Chondrocyte (in vitro differentiated cells): ENCODE results near the gene FNDC11. TPM values are rescaled to one million over a fixed set of nuclear protein-coding genes. Genes with fewer than 3 reads are reported as not detected.

ENCODE experiments used
- DNase-seq: peaks from one replicate; pipeline ENCODE4 v3.0.0; 2021; ENCODE audit warnings: mixed read lengths, low spot score
- H3K27ac Mint-ChIP-seq: one replicate; pipeline ENCODE4 v1.8.0; 2021; ENCODE audit warnings: mild to moderate bottlenecking, moderate library complexity, mixed read lengths; ENCODE audit not compliant: unreplicated experiment
- H3K27me3 Mint-ChIP-seq: 2 replicates; pipeline ENCODE4 v1.8.0; 2021; ENCODE audit warnings: low read depth, mixed read lengths
- H3K36me3 Mint-ChIP-seq: 2 replicates; pipeline ENCODE4 v1.8.0; 2021; ENCODE audit warnings: low read depth, mixed read lengths
- H3K4me1 Mint-ChIP-seq: 2 replicates; pipeline ENCODE4 v1.8.0; 2021; ENCODE audit warnings: low read depth, mild to moderate bottlenecking, mixed read lengths
- H3K4me3 Mint-ChIP-seq: one replicate; pipeline ENCODE4 v1.8.0; 2021; ENCODE audit warnings: mild to moderate bottlenecking, moderate library complexity, mixed read lengths; ENCODE audit not compliant: unreplicated experiment
- H3K9me3 Mint-ChIP-seq: 2 replicates; pipeline ENCODE4 v1.8.0; 2021; ENCODE audit warnings: low read depth, mixed read lengths
- CTCF ChIP-seq: fragments of 200-600 bp; sonication (generic); IDR thresholded peaks from 2 replicates; pipeline ENCODE4 v1.5.0; 2021; ENCODE audit warnings: antibody characterized with exemption, mild to moderate bottlenecking, moderate library complexity
- total RNA-seq: library from RNA; stranded (reverse); gene quantifications from 3 replicates; pipeline ENCODE4 v1.2.1, GENCODE V29; 2021

The FNDC11 gene
- total RNA-seq, 1 donor from 2014 or later, result 0.25 TPM

- peaks cover 8% of the 10 kb centered on the region for H3K4me1 Mint-ChIP-seq
- no peaks in the 10 kb centered on the region for H3K36me3 Mint-ChIP-seq
- no peak for TF ChIP-seq CTCF
- peak overlapping the region; percentile 35 for H3K27ac Mint-ChIP-seq
- no peaks in the 10 kb centered on the region for H3K27me3 Mint-ChIP-seq
- H3K9me3 Mint-ChIP-seq, result no peaks in the 10 kb centered on the region
- no peak for DNase-seq
- H3K4me3 Mint-ChIP-seq, result no peak overlapping the region
These were observed 28.6 kb downstream of the FNDC11 start for GRCh38 chr20:63582382-63583063.

DNA sequence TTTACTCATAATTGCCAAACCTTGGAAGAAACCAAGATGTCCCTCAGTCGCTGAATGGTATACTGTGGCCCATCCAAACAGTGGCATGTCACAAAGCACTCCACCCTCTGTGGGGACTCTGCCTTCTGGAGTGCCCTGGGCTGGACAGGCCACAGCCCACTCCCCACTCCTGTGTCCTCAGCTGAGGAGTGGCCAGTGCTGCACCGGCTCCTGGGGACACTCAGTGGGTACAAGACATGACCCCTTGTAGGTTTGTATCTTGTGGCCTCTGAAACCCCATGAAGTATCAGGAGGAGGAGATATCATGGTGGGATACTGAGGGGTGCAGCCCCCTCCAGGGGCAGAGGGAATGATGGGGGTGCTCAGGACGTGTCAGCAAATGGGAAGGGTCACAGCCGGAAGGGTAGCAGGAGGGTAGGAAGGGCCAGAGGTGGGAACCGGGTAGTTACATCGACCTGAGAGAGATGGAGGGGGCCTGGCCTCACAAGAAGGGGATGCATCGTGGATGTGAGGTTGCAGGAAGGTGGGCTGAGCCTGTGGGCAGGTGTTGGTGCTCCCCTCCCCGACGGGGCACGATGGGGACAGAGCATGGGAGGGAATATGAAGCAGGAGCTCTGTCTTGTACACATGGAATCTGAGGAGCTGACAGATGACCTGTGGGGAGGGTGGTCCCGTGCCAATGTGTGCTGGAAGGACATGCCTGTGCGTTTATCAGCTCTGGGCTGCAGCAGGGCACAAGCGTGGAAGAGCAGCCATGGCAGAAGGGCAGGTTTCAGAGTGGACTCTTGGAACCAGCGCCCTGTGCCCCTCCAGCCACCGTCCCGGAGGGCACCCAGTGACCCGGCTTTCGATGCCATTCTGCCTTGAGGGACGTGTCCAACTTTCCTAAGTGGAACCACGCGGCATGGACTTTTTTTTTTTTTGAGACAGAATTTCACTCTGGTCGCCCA, 31.9 kb downstream of the FNDC11 start:
- Mint-ChIP-seq H3K27ac (no peak overlapping the region), H3K9me3 (no peaks in the 10 kb centered on the region), H3K36me3 (peaks cover 8% of the 10 kb centered on the region), H3K27me3 (no peaks in the 10 kb centered on the region), H3K4me1 (peaks cover 8% of the 10 kb centered on the region), H3K4me3 (no peak overlapping the region)
- TF ChIP-seq CTCF, result no peak
- peak; percentile 72 for DNase-seq

DNA sequence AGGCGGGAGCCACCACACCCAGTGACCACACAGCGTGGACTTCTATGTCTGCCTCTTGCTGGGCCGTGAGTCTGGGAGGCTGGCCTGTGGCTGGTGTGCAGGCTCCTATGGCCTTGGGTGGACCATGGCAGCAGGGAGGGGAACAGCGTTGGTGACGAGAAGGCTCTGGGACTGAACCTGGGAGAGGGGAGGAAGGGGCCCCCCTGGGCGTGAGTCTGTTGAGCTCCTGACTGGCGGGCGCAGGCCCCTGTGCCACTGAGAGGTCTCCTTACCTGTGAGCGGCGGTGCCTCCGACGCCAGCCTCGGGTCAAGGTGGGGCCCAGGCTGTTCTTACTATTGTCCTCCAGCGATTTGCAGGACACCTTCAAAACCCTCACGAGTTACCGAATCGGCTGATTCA, 32.8 kb downstream of the FNDC11 start:
- H3K36me3 Mint-ChIP-seq, result peaks cover 11% of the 10 kb centered on the region
- no peaks in the 10 kb centered on the region for H3K27me3 Mint-ChIP-seq
- no peaks in the 10 kb centered on the region for H3K9me3 Mint-ChIP-seq
- peak; percentile 72 for DNase-seq
- no peak overlapping the region for H3K27ac Mint-ChIP-seq
- peaks cover 8% of the 10 kb centered on the region for H3K4me1 Mint-ChIP-seq
- TF ChIP-seq CTCF, result no peak
- H3K4me3 Mint-ChIP-seq, result no peak overlapping the region

GRCh38 chr20:63587256-63587655, 33.3 kb downstream of the FNDC11 start:
- Mint-ChIP-seq H3K4me3 (no peak overlapping the region), H3K27ac (no peak overlapping the region), H3K27me3 (no peaks in the 10 kb centered on the region), H3K4me1 (peaks cover 8% of the 10 kb centered on the region), H3K36me3 (peaks cover 11% of the 10 kb centered on the region), H3K9me3 (no peaks in the 10 kb centered on the region)
- TF ChIP-seq CTCF, result no peak
- DNase-seq, result peak; percentile 39

GRCh38 chr20:63587776-63588591, 34.0 kb downstream of the FNDC11 start:
- TF ChIP-seq CTCF, result no peak
- Mint-ChIP-seq H3K9me3 (no peaks in the 10 kb centered on the region), H3K4me3 (no peak overlapping the region), H3K27me3 (no peaks in the 10 kb centered on the region), H3K4me1 (peaks cover 3% of the 10 kb centered on the region), H3K27ac (no peak overlapping the region), H3K36me3 (peaks cover 12% of the 10 kb centered on the region)
- DNase-seq, result peak; percentile 68
